IMR-90 (cell line): ENCODE results near the gene NETO2. TPM values are rescaled to one million over a fixed set of nuclear protein-coding genes. Genes with fewer than 3 reads are reported as not detected.

ENCODE experiments used
- ATAC-seq: fragments of 200-7000 bp; cut with Tn5 transposase; 2 replicates; pipeline ENCODE4 v1.9.1; 2020; ENCODE audit warnings: low read depth, mild to moderate bottlenecking, moderate library complexity
- BruUV-seq: library from RNA; stranded (reverse); fragments of 400-500 nt; replicated peaks from 2 replicates; lab custom pipeline; 2021; lab: Mats Ljungman, UMichigan
- CTCF ChIA-PET: fragments of 300-600 bp; formaldehyde crosslinking; extraction: SDS; loops from one replicate; lab custom pipeline; 2021; ENCODE audit warnings: antibody characterized with exemption; lab: Yijun Ruan, JAX
- POLR2A ChIA-PET: fragments of 300-600 bp; sonication (Branson Sonifier 250); formaldehyde crosslinking; loops from one replicate; lab custom pipeline; 2022; ENCODE audit warnings: antibody characterized with exemption; ENCODE audit not compliant: unreplicated experiment; lab: Charles Lee
- DNase-seq: peaks from one replicate; pipeline ENCODE4 v3.0.0; 2013
- H2AFZ ChIP-seq: replicated peaks from 2 replicates; pipeline ENCODE3; 2013; ENCODE audit warnings: low read length, mild to moderate bottlenecking; ENCODE audit not compliant: poor library complexity
- H2AK5ac ChIP-seq: 2 replicates; pipeline ENCODE4 v1.6.1; 2013; ENCODE audit warnings: low read depth, low read length, inconsistent platforms
- H2AK9ac ChIP-seq: replicated peaks from 2 replicates; pipeline ENCODE3; 2013; ENCODE audit warnings: mild to moderate bottlenecking, low read depth, low read length, moderate library complexity; ENCODE audit not compliant: poor library complexity
- H2BK120ac ChIP-seq: 2 replicates; pipeline ENCODE4 v1.6.1; 2013; ENCODE audit warnings: low read depth, low read length, inconsistent platforms
- H2BK15ac ChIP-seq: 3 replicates; pipeline ENCODE4 v1.6.1; 2013; ENCODE audit warnings: low read depth, low read length, inconsistent platforms
- H2BK20ac ChIP-seq: 2 replicates; pipeline ENCODE4 v1.6.1; 2013; ENCODE audit warnings: low read depth, mild to moderate bottlenecking, inconsistent platforms, low read length, moderate library complexity
- H2BK5ac ChIP-seq: 2 replicates; pipeline ENCODE4 v1.6.1; 2013; ENCODE audit warnings: mild to moderate bottlenecking, low read depth, low read length, inconsistent platforms; ENCODE audit not compliant: poor library complexity, severe bottlenecking
- H3K14ac ChIP-seq: replicated peaks from 2 replicates; pipeline ENCODE4 v1.6.1; 2013; ENCODE audit warnings: low read depth, low read length, inconsistent platforms
- H3K18ac ChIP-seq: 2 replicates; pipeline ENCODE4 v1.6.1; 2013; ENCODE audit warnings: low read depth, low read length, control low read depth
- H3K23ac ChIP-seq: 2 replicates; pipeline ENCODE4 v1.6.1; 2013; ENCODE audit warnings: low read depth, low read length, inconsistent platforms
- H3K27ac ChIP-seq: 2 replicates; pipeline ENCODE4 v1.5.1; 2013; ENCODE audit warnings: mild to moderate bottlenecking, control low read depth, low read length; ENCODE audit not compliant: insufficient read depth
- H3K27me3 ChIP-seq: 2 replicates; pipeline ENCODE4 v1.6.1; 2013; ENCODE audit warnings: low read length; ENCODE audit not compliant: control insufficient read depth, insufficient read depth
- H3K36me3 ChIP-seq: 2 replicates; pipeline ENCODE4 v1.6.1; 2013; ENCODE audit warnings: low read length, mixed read lengths; ENCODE audit not compliant: control insufficient read depth, insufficient read depth
- H3K4ac ChIP-seq: 2 replicates; pipeline ENCODE4 v1.6.1; 2013; ENCODE audit warnings: low read depth, low read length, inconsistent platforms
- H3K4me1 ChIP-seq: 2 replicates; pipeline ENCODE4 v1.6.1; 2013; ENCODE audit warnings: low read length, mixed read lengths; ENCODE audit not compliant: control insufficient read depth, insufficient read depth
- H3K4me2 ChIP-seq: 2 replicates; pipeline ENCODE4 v1.6.1; 2013; ENCODE audit warnings: low read depth, mild to moderate bottlenecking, control low read depth, low read length, moderate library complexity
- H3K4me3 ChIP-seq: 2 replicates; pipeline ENCODE4 v1.5.1; 2013; ENCODE audit warnings: low read depth, mild to moderate bottlenecking, control low read depth, low read length, moderate library complexity; ENCODE audit not compliant: insufficient read depth
- H3K56ac ChIP-seq: 2 replicates; pipeline ENCODE4 v1.6.1; 2013; ENCODE audit warnings: low read length, inconsistent platforms; ENCODE audit not compliant: insufficient read depth; ENCODE audit errors: extremely low read depth
- H3K79me1 ChIP-seq, 2 experiments: 2 replicates each; pipeline ENCODE4 v1.6.1; 2013; ENCODE audit warnings: low read length in 2 of 2, inconsistent platforms in 1 of 2, low read depth in 1 of 2
- H3K9ac ChIP-seq: 2 replicates; pipeline ENCODE4 v1.6.1; 2013; ENCODE audit warnings: low read depth, low read length, control low read depth
- H3K9me1 ChIP-seq: 2 replicates; pipeline ENCODE4 v1.6.1; 2013; ENCODE audit warnings: low read length, inconsistent platforms; ENCODE audit not compliant: insufficient read depth
- H3K9me3 ChIP-seq: 2 replicates; pipeline ENCODE4 v1.6.1; 2013; ENCODE audit warnings: low read length; ENCODE audit not compliant: control insufficient read depth, insufficient read depth
- H4K20me1 ChIP-seq: 2 replicates; pipeline ENCODE4 v1.6.1; 2013; ENCODE audit warnings: low read length, inconsistent platforms; ENCODE audit not compliant: insufficient read depth
- H4K5ac ChIP-seq: 2 replicates; pipeline ENCODE4 v1.6.1; 2013; ENCODE audit warnings: mild to moderate bottlenecking, low read depth, low read length, control low read depth
- H4K8ac ChIP-seq, 2 experiments: 2 replicates each; pipeline ENCODE4 v1.6.1; 2013; ENCODE audit warnings: low read depth in 2 of 2, low read length in 2 of 2, control low read depth in 1 of 2, inconsistent platforms in 1 of 2
- H4K91ac ChIP-seq: 2 replicates; pipeline ENCODE4 v1.6.1; 2013; ENCODE audit warnings: low read depth, low read length, inconsistent platforms; ENCODE audit not compliant: insufficient read depth
- CEBPB ChIP-seq: IDR thresholded peaks from 2 replicates; pipeline ENCODE4 v1.6.1; 2012; ENCODE audit warnings: low read depth, low read length, improper control_type of control experiment
- CHD1 ChIP-seq: IDR thresholded peaks from 2 replicates; pipeline ENCODE4 v1.6.1; 2012; ENCODE audit warnings: low read depth, low read length, improper control_type of control experiment
- CTCF ChIP-seq: conservative IDR thresholded peaks from 2 replicates; pipeline ENCODE4 v1.5.1; 2012; ENCODE audit warnings: mild to moderate bottlenecking, low read depth, low read length, improper control_type of control experiment
- ELK1 ChIP-seq: fragments of 150-350 bp; IDR thresholded peaks from 2 replicates; pipeline ENCODE4 v1.6.1; 2016; ENCODE audit warnings: low read depth, mild to moderate bottlenecking, low read length, moderate library complexity, borderline replicate concordance
- FOS ChIP-seq: fragments of 150-350 bp; IDR thresholded peaks from 2 replicates; pipeline ENCODE4 v1.6.1; 2016; ENCODE audit warnings: low read depth, low read length
- MAFK ChIP-seq: IDR thresholded peaks from 2 replicates; pipeline ENCODE4 v1.6.1; 2012; ENCODE audit warnings: low read depth, low read length, improper control_type of control experiment
- MAZ ChIP-seq: IDR thresholded peaks from 2 replicates; pipeline ENCODE4 v1.6.1; 2012; ENCODE audit warnings: low read depth, mild to moderate bottlenecking, low read length, improper control_type of control experiment, moderate library complexity, borderline replicate concordance
- MXI1 ChIP-seq: IDR thresholded peaks from 2 replicates; pipeline ENCODE4 v1.6.1; 2012; ENCODE audit warnings: low read depth, mild to moderate bottlenecking, low read length, moderate library complexity, borderline replicate concordance
- NFE2L2 ChIP-seq: fragments of 150-350 bp; IDR thresholded peaks from 2 replicates; pipeline ENCODE4 v1.6.1; 2016; ENCODE audit warnings: low read depth, mild to moderate bottlenecking, low read length
- POLR2A ChIP-seq: IDR thresholded peaks from 2 replicates; pipeline ENCODE4 v1.6.1; 2012; ENCODE audit warnings: mild to moderate bottlenecking, low read depth, low read length
- RCOR1 ChIP-seq: IDR thresholded peaks from 2 replicates; pipeline ENCODE4 v1.6.1; 2012; ENCODE audit warnings: mild to moderate bottlenecking, low read length, improper control_type of control experiment; ENCODE audit not compliant: insufficient replicate concordance
- RFX5 ChIP-seq: IDR thresholded peaks from 2 replicates; pipeline ENCODE4 v1.8.0; 2012; ENCODE audit warnings: low read depth, mild to moderate bottlenecking, low read length, moderate library complexity
- SMC3 ChIP-seq: fragments of 150-350 bp; IDR thresholded peaks from 2 replicates; pipeline ENCODE4 v1.6.1; 2016; ENCODE audit warnings: low read depth, mild to moderate bottlenecking, antibody characterized with exemption, low read length, moderate library complexity
- USF2 ChIP-seq: fragments of 150-350 bp; IDR thresholded peaks from 2 replicates; pipeline ENCODE4 v1.6.1; 2017; ENCODE audit warnings: mild to moderate bottlenecking, antibody characterized with exemption, low read length, low read depth
- WGBS, 2 experiments: methylation state at CpG; one replicate each; pipeline versions ENCODE4 v1.1.5 to v1.1.7; 2013; ENCODE audit warnings: missing lambda C conversion rate in 2 of 2; ENCODE audit not compliant: insufficient read length in 1 of 2; ENCODE audit errors: extremely low coverage in 2 of 2; 5-methylcytosine and 5-hydroxymethylcytosine counted together
- dilution Hi-C: fragments of 300-500 bp; cut with HindIII; formaldehyde crosslinking; loops from one replicate; pipeline ENCODE4 v1.14.3; 2018; ENCODE audit warnings: low sequenced_read_pairs; ENCODE audit not compliant: unreplicated experiment
- in situ Hi-C: fragments of 300-500 bp; cut with MboI; formaldehyde crosslinking; loops from 3 replicates; pipeline ENCODE4 v1.14.3; 2019; ENCODE audit warnings: low sequenced_read_pairs, inconsistent platforms, mixed read lengths
- intact Hi-C: fragments of 100-400 bp; cut with micrococcal nuclease; formaldehyde crosslinking; loops from 2 replicates; pipeline ENCODE4 v1.10.0; 2022
- polyA plus RNA-seq, 3 experiments: library from polyadenylated mRNA; depleted of rRNA; stranded (reverse); fragments of >200 nt; gene quantifications; 2 replicates each; pipeline ENCODE4 v1.2.3, GENCODE V29; 2012; ENCODE audit warnings: low replicate concordance in 1 of 3
- total RNA-seq: library from RNA; depleted of rRNA; stranded (reverse); fragments of >200 nt; gene quantifications from 2 replicates; pipeline ENCODE4 v1.2.3, GENCODE V29; 2012

Gene NETO2
- total and polyA plus RNA-seq, 2 of the 4 experiments (the other 2 are of a cell fraction) = 38.5 to 39.3 TPM

- Histone ChIP-seq H3K4me1 (no peaks in the 10 kb centered on the region), H4K5ac (no peak overlapping the region), H3K9ac (no peak overlapping the region), H2BK120ac (no peak overlapping the region), H3K14ac (no peak overlapping the region), H3K9me1 (0 out of 2 replicates have a peak, but pooled peaks cover 3% of the 10 kb centered on the region), H3K4me3 (no peak overlapping the region), H3K79me1 (peaks cover 0 to 13% of the 10 kb centered on the region in 2 experiments; a peak in 3 of 4 replicates), H4K91ac (no peak overlapping the region), H2AK9ac (no peak overlapping the region), H3K23ac (no peak overlapping the region), H2BK5ac (no peak overlapping the region), H2BK20ac (no peak overlapping the region), H3K18ac (no peak overlapping the region), H3K9me3 (no peaks in the 10 kb centered on the region), H4K20me1 (no peaks in the 10 kb centered on the region), H3K36me3 (peaks cover 2% of the 10 kb centered on the region; the same call in 1 of the 2 replicates), H3K27me3 (no peaks in the 10 kb centered on the region), H4K8ac (no peak overlapping the region), H3K4me2 (no peak overlapping the region), H3K56ac (no peak overlapping the region), H3K4ac (no peak overlapping the region), H2BK15ac (no peak overlapping the region), H2AK5ac (no peak overlapping the region), H3K27ac (no peak overlapping the region), H2AFZ (no peak overlapping the region)
- BruUV-seq = no TSS peak
- ChIA-PET CTCF (interaction anchor here (2.9 kb wide), 1 partner anchor 14 kb away, joined by 9 read pairs; no protein-coding TSS in a partner anchor), POLR2A (no interaction called here)
- no peak for TF ChIP-seq CEBPB
- no peak for TF ChIP-seq MAZ
- no peak for TF ChIP-seq POLR2A
- TF ChIP-seq FOS = no peak
- TF ChIP-seq MAFK = no peak
- TF ChIP-seq RCOR1 = no peak
- no peak for TF ChIP-seq SMC3
- no peak for TF ChIP-seq ELK1
- TF ChIP-seq MXI1 = no peak
- no peak for TF ChIP-seq NFE2L2
- TF ChIP-seq CHD1 = no peak
- TF ChIP-seq CTCF = no peak
- no peak for TF ChIP-seq USF2
- TF ChIP-seq RFX5 = no peak
- dilution Hi-C loops (no loop called here), in situ Hi-C loops (no loop called here), intact Hi-C loops (no loop called here)
- WGBS, 2 experiments = no CpG with 5 or more reads among the region's 3 CpGs
- DNase-seq (no peak), ATAC-seq (no peak)
Observed at GRCh38 chr16:47127541-47127940, 16.2 kb downstream of the NETO2 start.
